LNCAP (cell line): ENCODE data around the gene CACNA1I.

Source experiments
- CTCF ChIP-seq: fragments of 450-650 bp; IDR thresholded peaks from 2 replicates; pipeline ENCODE4 v1.5.1; 2017; ENCODE audit warnings: mild to moderate bottlenecking

CACNA1I gene

GRCh38 chr22:39700565-39700964 is 130.0 kb downstream of the CACNA1I start:
- no peak for TF ChIP-seq CTCF

GRCh38 chr22:39703091-39703490 is 132.5 kb downstream of the CACNA1I start:
- no peak for TF ChIP-seq CTCF

- TF ChIP-seq CTCF, result no peak
These were observed 133.5 kb downstream of the CACNA1I start for GRCh38 chr22:39703928-39704639.

GRCh38 chr22:39705386-39705785 is 134.8 kb downstream of the CACNA1I start:
- TF ChIP-seq CTCF, result no peak

GRCh38 chr22:39706376-39707140 is 136.0 kb downstream of the CACNA1I start:
- TF ChIP-seq CTCF, result no peak

GRCh38 chr22:39707351-39707750 is 136.8 kb downstream of the CACNA1I start:
- TF ChIP-seq CTCF, result no peak

- TF ChIP-seq CTCF, result no peak
These were observed 137.3 kb downstream of the CACNA1I start for GRCh38 chr22:39707816-39708215.
